ENCODE measurements around the gene CDSN.

The CDSN gene

GRCh38 chr6:31110825-31111582 lies 9.2 kb downstream of the CDSN start:
- no peak overlapping the region for H3K4me3 ChIP-seq (ENCODE audit: low read length)
- no peak overlapping the region for H3K9ac ChIP-seq (ENCODE audit: low read length)
- no peaks in the 10 kb centered on the region for H3K27me3 ChIP-seq (ENCODE audit: control insufficient read depth, insufficient read depth, low read length)
- H3K27ac ChIP-seq (ENCODE audit: low read depth, low read length): no peak overlapping the region
- H3K4me1 ChIP-seq (ENCODE audit: control insufficient read depth, insufficient read depth, low read length): peaks cover 22% of the 10 kb centered on the region
- H3K36me3 ChIP-seq (ENCODE audit: control insufficient read depth, insufficient read depth, low read length): no peaks in the 10 kb centered on the region

- no peak overlapping the region for H3K9ac ChIP-seq (ENCODE audit: low read length)
- H3K27ac ChIP-seq (ENCODE audit: low read depth, low read length): no peak overlapping the region
- H3K4me3 ChIP-seq (ENCODE audit: low read length): no peak overlapping the region
- no peaks in the 10 kb centered on the region for H3K4me1 ChIP-seq (ENCODE audit: control insufficient read depth, insufficient read depth, low read length)
- no peaks in the 10 kb centered on the region for H3K36me3 ChIP-seq (ENCODE audit: control insufficient read depth, insufficient read depth, low read length)
- no peaks in the 10 kb centered on the region for H3K27me3 ChIP-seq (ENCODE audit: control insufficient read depth, insufficient read depth, low read length)
Observed at GRCh38 chr6:31107052-31107451, 13.2 kb downstream of the CDSN start.

GRCh38 chr6:31103136-31103535 lies 17.1 kb downstream of the CDSN start:
- no peaks in the 10 kb centered on the region for H3K27me3 ChIP-seq (ENCODE audit: control insufficient read depth, insufficient read depth, low read length)

GRCh38 chr6:31098449-31098938 lies 21.8 kb downstream of the CDSN start:
- no peak overlapping the region for H3K4me3 ChIP-seq (ENCODE audit: low read length)
- no peaks in the 10 kb centered on the region for H3K27me3 ChIP-seq (ENCODE audit: control insufficient read depth, insufficient read depth, low read length)

More at GRCh38 chr6:31103136-31103535, 17.1 kb downstream of the CDSN start:
- H3K4me3 ChIP-seq (ENCODE audit: low read length): no peak overlapping the region
- no peaks in the 10 kb centered on the region for H3K36me3 ChIP-seq (ENCODE audit: control insufficient read depth, insufficient read depth, low read length)
- H3K27ac ChIP-seq (ENCODE audit: low read depth, low read length): no peak overlapping the region
- no peaks in the 10 kb centered on the region for H3K4me1 ChIP-seq (ENCODE audit: control insufficient read depth, insufficient read depth, low read length)
- H3K9ac ChIP-seq (ENCODE audit: low read length): no peak overlapping the region

GRCh38 chr6:31096656-31097055 lies 23.6 kb downstream of the CDSN start:
- H3K4me3 ChIP-seq (ENCODE audit: low read length): no peak overlapping the region
- no peaks in the 10 kb centered on the region for H3K36me3 ChIP-seq (ENCODE audit: control insufficient read depth, insufficient read depth, low read length)
- no peak overlapping the region for H3K27ac ChIP-seq (ENCODE audit: low read depth, low read length)
- H3K9ac ChIP-seq (ENCODE audit: low read length): no peak overlapping the region
- no peaks in the 10 kb centered on the region for H3K27me3 ChIP-seq (ENCODE audit: control insufficient read depth, insufficient read depth, low read length)
- no peaks in the 10 kb centered on the region for H3K4me1 ChIP-seq (ENCODE audit: control insufficient read depth, insufficient read depth, low read length)

More at GRCh38 chr6:31098449-31098938, 21.8 kb downstream of the CDSN start:
- Histone ChIP-seq H3K4me1 (ENCODE audit: control insufficient read depth, insufficient read depth, low read length) (no peaks in the 10 kb centered on the region), H3K36me3 (ENCODE audit: control insufficient read depth, insufficient read depth, low read length) (no peaks in the 10 kb centered on the region), H3K9ac (ENCODE audit: low read length) (no peak overlapping the region), H3K27ac (ENCODE audit: low read depth, low read length) (no peak overlapping the region)

- Histone ChIP-seq H3K27ac (ENCODE audit: low read depth, low read length) (no peak overlapping the region), H3K9ac (ENCODE audit: low read length) (no peak overlapping the region), H3K4me3 (ENCODE audit: low read length) (no peak overlapping the region), H3K4me1 (ENCODE audit: control insufficient read depth, insufficient read depth, low read length) (no peaks in the 10 kb centered on the region), H3K27me3 (ENCODE audit: control insufficient read depth, insufficient read depth, low read length) (no peaks in the 10 kb centered on the region), H3K36me3 (ENCODE audit: control insufficient read depth, insufficient read depth, low read length) (no peaks in the 10 kb centered on the region)
Observed at GRCh38 chr6:31096215-31096614, 24.0 kb downstream of the CDSN start.

- no peak overlapping the region for H3K27ac ChIP-seq (ENCODE audit: low read depth, low read length)
- H3K4me1 ChIP-seq (ENCODE audit: control insufficient read depth, insufficient read depth, low read length): no peaks in the 10 kb centered on the region
- no peak overlapping the region for H3K4me3 ChIP-seq (ENCODE audit: low read length)
- no peak overlapping the region for H3K9ac ChIP-seq (ENCODE audit: low read length)
- no peaks in the 10 kb centered on the region for H3K27me3 ChIP-seq (ENCODE audit: control insufficient read depth, insufficient read depth, low read length)
- H3K36me3 ChIP-seq (ENCODE audit: control insufficient read depth, insufficient read depth, low read length): no peaks in the 10 kb centered on the region
Observed at GRCh38 chr6:31094389-31094881, 25.8 kb downstream of the CDSN start.

GRCh38 chr6:31092769-31093505 lies 27.3 kb downstream of the CDSN start:
- no peaks in the 10 kb centered on the region for H3K36me3 ChIP-seq (ENCODE audit: control insufficient read depth, insufficient read depth, low read length)
- H3K27me3 ChIP-seq (ENCODE audit: control insufficient read depth, insufficient read depth, low read length): no peaks in the 10 kb centered on the region
- no peak overlapping the region for H3K27ac ChIP-seq (ENCODE audit: low read depth, low read length)
- no peaks in the 10 kb centered on the region for H3K4me1 ChIP-seq (ENCODE audit: control insufficient read depth, insufficient read depth, low read length)
- H3K4me3 ChIP-seq (ENCODE audit: low read length): no peak overlapping the region
- no peak overlapping the region for H3K9ac ChIP-seq (ENCODE audit: low read length)

- no peak overlapping the region for H3K27ac ChIP-seq (ENCODE audit: low read depth, low read length)
- no peaks in the 10 kb centered on the region for H3K27me3 ChIP-seq (ENCODE audit: control insufficient read depth, insufficient read depth, low read length)
- no peak overlapping the region for H3K9ac ChIP-seq (ENCODE audit: low read length)
- H3K4me1 ChIP-seq (ENCODE audit: control insufficient read depth, insufficient read depth, low read length): no peaks in the 10 kb centered on the region
- H3K36me3 ChIP-seq (ENCODE audit: control insufficient read depth, insufficient read depth, low read length): no peaks in the 10 kb centered on the region
- no peak overlapping the region for H3K4me3 ChIP-seq (ENCODE audit: low read length)
Observed at GRCh38 chr6:31092238-31092637, 28.0 kb downstream of the CDSN start.

- H3K36me3 ChIP-seq (ENCODE audit: control insufficient read depth, insufficient read depth, low read length): no peaks in the 10 kb centered on the region
- no peak overlapping the region for H3K4me3 ChIP-seq (ENCODE audit: low read length)
- no peak overlapping the region for H3K27ac ChIP-seq (ENCODE audit: low read depth, low read length)
- no peaks in the 10 kb centered on the region for H3K27me3 ChIP-seq (ENCODE audit: control insufficient read depth, insufficient read depth, low read length)
- no peak overlapping the region for H3K9ac ChIP-seq (ENCODE audit: low read length)
- no peaks in the 10 kb centered on the region for H3K4me1 ChIP-seq (ENCODE audit: control insufficient read depth, insufficient read depth, low read length)
Observed at GRCh38 chr6:31091680-31092079, 28.6 kb downstream of the CDSN start.

GRCh38 chr6:31090973-31091364 lies 29.3 kb downstream of the CDSN start:
- Histone ChIP-seq H3K27me3 (ENCODE audit: control insufficient read depth, insufficient read depth, low read length) (no peaks in the 10 kb centered on the region), H3K4me3 (ENCODE audit: low read length) (no peak overlapping the region), H3K4me1 (ENCODE audit: control insufficient read depth, insufficient read depth, low read length) (no peaks in the 10 kb centered on the region), H3K27ac (ENCODE audit: low read depth, low read length) (no peak overlapping the region), H3K9ac (ENCODE audit: low read length) (no peak overlapping the region), H3K36me3 (ENCODE audit: control insufficient read depth, insufficient read depth, low read length) (no peaks in the 10 kb centered on the region)

GRCh38 chr6:31090275-31090972 lies 29.8 kb downstream of the CDSN start:
- no peak overlapping the region for H3K27ac ChIP-seq (ENCODE audit: low read depth, low read length)
- no peak overlapping the region for H3K9ac ChIP-seq (ENCODE audit: low read length)
- no peaks in the 10 kb centered on the region for H3K27me3 ChIP-seq (ENCODE audit: control insufficient read depth, insufficient read depth, low read length)

More at GRCh38 chr6:31090275-31090972, 29.8 kb downstream of the CDSN start:
- Histone ChIP-seq H3K36me3 (ENCODE audit: control insufficient read depth, insufficient read depth, low read length) (no peaks in the 10 kb centered on the region), H3K4me1 (ENCODE audit: control insufficient read depth, insufficient read depth, low read length) (no peaks in the 10 kb centered on the region), H3K4me3 (ENCODE audit: low read length) (no peak overlapping the region)
